Pancreas (tissue), 10 donors: Measurements from ENCODE around the gene ATP8B1. TPM values are rescaled to one million over a fixed set of nuclear protein-coding genes. Genes with fewer than 3 reads are reported as not detected.
A peak's percentile ranks its signal among the peaks of the same experiment; 100 is the strongest.

Experiments
- ATAC-seq, 4 donors: fragments of 200-7000 bp; cut with Tn5 transposase; one replicate each; pipeline versions ENCODE4 v1.8.0 to v1.9.1; 2020; ENCODE audit warnings: mild to moderate bottlenecking in 4 of 4, moderate library complexity in 4 of 4
- DNase-seq, 6 donors: peaks; one replicate each; pipeline ENCODE4 v3.0.0-alpha.2; 2020
- FAIRE-seq: peaks from 2 replicates; lab custom pipeline; 2012; peaks lifted over from hg19 to GRCh38; lab: Jason Lieb, UNC
- H3K27ac ChIP-seq, 4 donors: fragments of 200-600 bp; sonication (generic); 1 replicate in 3 of 4; 2 replicates in 1 of 4; pipeline versions ENCODE4 v1.5.0 to v1.8.0; 2020
- H3K27me3 ChIP-seq, 4 donors: fragments of 200-600 bp; one replicate each; pipeline ENCODE4 v1.8.0; 2021
- H3K36me3 ChIP-seq, 3 donors: fragments of 200-600 bp; sonication (generic) in 1 of 3; one replicate each; pipeline versions ENCODE4 v1.5.0 to v1.8.0; 2020 to 2021
- H3K4me1 ChIP-seq, 3 donors: fragments of 200-600 bp; one replicate each; pipeline ENCODE4 v1.8.0; 2021
- H3K4me3 ChIP-seq, 4 donors: fragments of 200-600 bp; sonication (generic) in 2 of 4; one replicate each; pipeline versions ENCODE4 v1.5.0 to v1.8.0; 2020 to 2021
- H3K9me3 ChIP-seq, 4 donors: fragments of 200-600 bp; one replicate each; pipeline ENCODE4 v1.8.0; 2021
- CTCF ChIP-seq, 4 donors: fragments of 200-600 bp; sonication (generic) in 3 of 4; IDR thresholded peaks; one replicate each; pipeline versions ENCODE4 v1.5.0 to v1.8.0; 2021; ENCODE audit warnings: antibody characterized with exemption in 4 of 4
- WGBS, 2 donors: extraction: QIAGEN DNeasy Blood & Tissue Kit; methylation state at CpG; one replicate each; pipeline ENCODE4 v1.1.7; 2013; 5-methylcytosine and 5-hydroxymethylcytosine counted together
- intact Hi-C, 3 donors: fragments of 100-400 bp; cut with DNase I; formaldehyde crosslinking; loops; one replicate each; pipeline versions ENCODE4 v1.11.1 to v1.14.2; 2022
- polyA plus RNA-seq, 2 donors: library from polyadenylated mRNA; stranded (reverse); fragments of 200-250 nt; gene quantifications; one replicate each; pipeline ENCODE4 v1.2.3, GENCODE V29; 2013
- total RNA-seq, 6 donors: library from RNA; stranded (reverse); fragmentation: NEBNext Ultra II Directional in 4 of 6; extraction: Animal tissue kit (Norgen Biotek cat#: 25700) in 4 of 6; gene quantifications; one replicate each; pipeline versions ENCODE4 v1.2.1 to v1.2.4, GENCODE V29; 2021 to 2023
- donor health status: healthy with polysubstance abuse.
- donor health status: DM: no; HTN: no; CAD: no; lungs with moderate emphysema.
- donor health status: DM: no; HTN: no; CAD: no.
- donor health status: control.
- donor health status: control.
- donor health status: Bipolar disorder and iron deficiency.
- donor health status: DM: yes; HTN: yes; CAD: no.
- donor health status: DM: no; HTN: no; CAD: no.
- donor health status: DM: no; HTN: no; CAD: no.
- donor health status: DM: yes; HTN: yes; CAD: no.

The ATP8B1 gene
- total and polyA plus RNA-seq, 8 donors: 8.0 to 44.8 (median 36.9) TPM

DNA sequence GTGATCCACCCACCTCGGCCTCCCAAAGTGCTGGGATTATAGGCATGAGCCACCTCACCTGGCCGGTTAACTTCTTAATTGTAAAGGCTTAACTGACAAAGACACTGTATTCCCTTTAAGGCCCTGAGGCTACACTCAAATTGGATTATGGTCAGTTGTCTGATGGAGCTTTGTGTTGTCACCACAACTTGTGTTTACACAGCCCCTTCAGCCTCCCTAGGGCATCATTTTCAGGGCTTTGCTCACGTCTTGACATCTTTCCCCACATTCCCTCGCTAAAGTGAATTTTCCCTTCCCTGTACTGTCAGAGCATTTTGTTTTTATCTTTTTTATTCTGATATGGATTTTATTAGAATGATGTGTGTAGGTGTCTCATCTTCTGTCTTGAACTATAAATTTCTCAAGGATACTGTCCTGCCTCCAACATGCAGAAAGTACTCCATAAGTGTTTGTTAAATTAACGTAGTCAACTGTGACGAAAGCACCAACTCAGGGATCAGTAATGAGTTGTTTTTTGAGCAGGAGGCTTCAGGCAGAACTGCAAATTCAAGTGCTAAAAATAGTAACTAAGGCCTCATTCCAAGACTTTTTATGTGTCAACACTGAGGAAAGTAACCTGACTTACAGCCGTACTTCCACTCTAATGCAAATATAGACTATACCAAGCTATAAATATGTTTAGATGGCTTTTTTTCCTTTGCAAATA, 104.4 kb downstream of the ATP8B1 start:
- ATAC-seq (peak; percentile 53 to 90 (median 76)), FAIRE-seq (peak; percentile 9), DNase-seq (no peak)
- Histone ChIP-seq H3K27me3 (no peaks in the 10 kb centered on the region), H3K36me3 (peaks cover 0 to 31% (median 0%) of the 10 kb centered on the region in 3 donors), H3K27ac (peak overlapping the region in 1 of 4 donors; percentile 48), H3K4me1 (peaks cover 4 to 8% (median 5%) of the 10 kb centered on the region in 3 donors), H3K9me3 (no peaks in the 10 kb centered on the region), H3K4me3 (no peak overlapping the region)
- 48 to 54% methylated on average over 7 of the region's 7 CpGs for WGBS, 2 donors
- no peak for TF ChIP-seq CTCF (IDR thresholded peaks at IDR 0.05)
- intact Hi-C loops: no loop called here

DNA sequence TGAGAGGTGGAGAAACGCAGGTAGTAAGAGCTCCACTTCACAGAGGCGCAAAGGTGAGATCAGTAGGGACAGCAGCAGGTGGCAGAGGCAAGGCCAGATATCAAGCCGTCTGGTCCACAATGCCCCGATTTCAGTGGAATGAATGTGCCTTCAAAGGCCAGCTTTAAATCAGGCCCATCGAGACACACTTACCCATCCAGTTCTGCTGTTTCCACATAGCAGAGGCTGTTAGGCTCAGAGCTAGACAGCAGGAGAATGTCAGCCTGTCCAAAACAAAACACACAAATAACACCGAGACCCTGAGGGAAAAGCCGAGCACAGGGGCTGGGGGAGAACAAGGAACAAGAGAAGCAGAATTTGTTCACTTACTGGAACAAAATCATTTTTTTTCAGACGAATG, 105.7 kb downstream of the ATP8B1 start:
- H3K4me1 ChIP-seq: peaks cover 4 to 8% (median 5%) of the 10 kb centered on the region in 3 donors
- no peak for DNase-seq
- FAIRE-seq: no peak
- ATAC-seq: peak in 1 of 4 donors; percentile 28
- no peaks in the 10 kb centered on the region for H3K27me3 ChIP-seq
- no peaks in the 10 kb centered on the region for H3K9me3 ChIP-seq
- no peak for TF ChIP-seq CTCF (IDR thresholded peaks at IDR 0.05)
- H3K27ac ChIP-seq: no peak overlapping the region
- 64 to 72% methylated on average over 8 of the region's 8 CpGs for WGBS, 2 donors
- peaks cover 0 to 34% (median 0%) of the 10 kb centered on the region in 3 donors for H3K36me3 ChIP-seq
- intact Hi-C loops: no loop called here
- no peak overlapping the region for H3K4me3 ChIP-seq

DNA sequence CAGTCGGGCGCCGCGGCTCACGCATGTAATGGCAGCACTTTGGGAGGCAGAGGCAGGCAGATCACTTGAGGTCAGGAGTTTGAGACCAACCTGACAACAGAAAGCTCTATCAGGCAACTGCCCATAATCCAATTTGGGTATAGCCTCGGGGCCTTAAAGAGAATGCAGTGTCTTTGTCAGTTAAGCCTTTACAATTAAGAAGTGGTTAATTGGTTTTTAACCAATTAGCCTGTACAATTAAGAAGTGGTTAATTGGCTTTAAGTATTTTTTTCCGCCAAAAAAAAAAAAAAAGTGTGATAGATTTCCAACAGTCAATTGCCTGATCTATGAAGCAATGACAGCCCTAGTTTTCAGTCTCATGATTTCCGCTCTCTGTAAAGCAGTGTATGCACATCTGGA, 106.8 kb downstream of the ATP8B1 start:
- Histone ChIP-seq H3K4me3 (no peak overlapping the region), H3K4me1 (peaks cover 4 to 8% (median 5%) of the 10 kb centered on the region in 3 donors), H3K9me3 (no peaks in the 10 kb centered on the region), H3K27ac (no peak overlapping the region), H3K36me3 (peaks cover 0 to 27% (median 0%) of the 10 kb centered on the region in 3 donors), H3K27me3 (no peaks in the 10 kb centered on the region)
- FAIRE-seq (no peak), ATAC-seq (no peak), DNase-seq (no peak)
- WGBS, 2 donors: 93 to 95% methylated on average over 8 of the region's 8 CpGs
- intact Hi-C loops: no loop called here
- no peak for TF ChIP-seq CTCF (IDR thresholded peaks at IDR 0.05)

DNA sequence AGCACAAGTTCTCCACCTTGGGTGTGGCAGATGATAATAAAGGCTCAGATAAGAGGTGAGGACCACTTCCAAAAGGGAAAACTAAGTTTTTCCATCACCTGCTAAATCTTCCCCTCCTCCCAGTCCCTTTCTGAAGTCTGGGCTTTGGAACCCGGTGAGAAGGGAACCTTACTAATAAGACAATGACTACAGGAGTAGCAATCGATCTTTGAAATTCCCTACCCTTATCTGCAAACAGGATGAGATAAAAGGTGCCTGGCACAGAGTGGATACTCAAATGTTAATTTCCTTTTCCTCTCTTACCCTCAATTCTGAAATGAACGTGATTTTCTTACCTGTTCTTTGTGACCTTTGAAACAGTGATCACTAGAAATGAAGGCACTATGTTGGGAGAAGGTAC, 111.8 kb downstream of the ATP8B1 start:
- WGBS, 2 donors: 28 to 38% methylated on average over 3 of the region's 3 CpGs
- no peak for TF ChIP-seq CTCF (IDR thresholded peaks at IDR 0.05)
- Histone ChIP-seq H3K4me1 (no peaks in the 10 kb centered on the region), H3K27ac (no peak overlapping the region), H3K4me3 (no peak overlapping the region), H3K36me3 (peaks cover 0 to 46% (median 3%) of the 10 kb centered on the region in 3 donors), H3K27me3 (no peaks in the 10 kb centered on the region), H3K9me3 (no peaks in the 10 kb centered on the region)
- FAIRE-seq: no peak
- peak in 1 of 4 donors; percentile 34 for ATAC-seq
- no peak for DNase-seq
- intact Hi-C loops: no loop called here

DNA sequence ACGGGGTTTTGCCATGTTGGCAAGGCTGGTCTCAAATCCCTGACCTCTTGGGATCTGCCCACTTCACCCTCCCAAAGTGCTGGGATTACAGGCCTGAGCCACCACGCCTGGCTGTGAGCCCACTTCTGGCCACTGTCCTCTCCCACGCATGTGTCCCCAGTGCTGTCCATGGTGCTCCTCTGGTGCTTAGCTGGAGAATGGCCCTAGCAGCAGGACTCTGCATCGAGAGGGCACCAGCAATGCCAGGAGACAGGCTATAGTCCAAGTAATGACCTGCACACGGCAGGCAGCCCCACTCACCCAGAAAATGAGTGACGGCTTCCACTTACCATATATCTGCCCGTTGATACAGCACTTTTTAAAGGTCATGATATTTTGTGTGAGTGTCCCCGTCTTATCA, 115.1 kb downstream of the ATP8B1 start:
- Histone ChIP-seq H3K9me3 (no peaks in the 10 kb centered on the region), H3K4me1 (peaks cover 0 to 7% (median 0%) of the 10 kb centered on the region in 3 donors), H3K4me3 (no peak overlapping the region), H3K27ac (no peak overlapping the region), H3K36me3 (peaks cover 0 to 55% (median 3%) of the 10 kb centered on the region in 3 donors), H3K27me3 (no peaks in the 10 kb centered on the region)
- FAIRE-seq (no peak), DNase-seq (no peak), ATAC-seq (no peak)
- intact Hi-C loops: no loop called here
- TF ChIP-seq CTCF (IDR thresholded peaks at IDR 0.05): no peak
- WGBS, 2 donors: 86 to 91% methylated on average over 8 of the region's 8 CpGs
